Stimulated activated CD4-positive, alpha-beta T cell treated with anti-CD3 and anti-CD28 coated beads, TNF-alpha, amount 100 ng/mL, for 24 hours (primary cell): Measurements from ENCODE around the gene MAGEA8.
"Not testable (repeated sequence)": the region's sequence is repeated elsewhere in the genome, so short reads cannot be mapped to it uniquely, and the experiment has no call there.

Source experiments
- DNase-seq, 3 experiments: peaks; one replicate each; pipeline ENCODE4 v3.0.0-alpha.2; 2020; ENCODE audit warnings: low read depth in 3 of 3

MAGEA8 gene

DNA sequence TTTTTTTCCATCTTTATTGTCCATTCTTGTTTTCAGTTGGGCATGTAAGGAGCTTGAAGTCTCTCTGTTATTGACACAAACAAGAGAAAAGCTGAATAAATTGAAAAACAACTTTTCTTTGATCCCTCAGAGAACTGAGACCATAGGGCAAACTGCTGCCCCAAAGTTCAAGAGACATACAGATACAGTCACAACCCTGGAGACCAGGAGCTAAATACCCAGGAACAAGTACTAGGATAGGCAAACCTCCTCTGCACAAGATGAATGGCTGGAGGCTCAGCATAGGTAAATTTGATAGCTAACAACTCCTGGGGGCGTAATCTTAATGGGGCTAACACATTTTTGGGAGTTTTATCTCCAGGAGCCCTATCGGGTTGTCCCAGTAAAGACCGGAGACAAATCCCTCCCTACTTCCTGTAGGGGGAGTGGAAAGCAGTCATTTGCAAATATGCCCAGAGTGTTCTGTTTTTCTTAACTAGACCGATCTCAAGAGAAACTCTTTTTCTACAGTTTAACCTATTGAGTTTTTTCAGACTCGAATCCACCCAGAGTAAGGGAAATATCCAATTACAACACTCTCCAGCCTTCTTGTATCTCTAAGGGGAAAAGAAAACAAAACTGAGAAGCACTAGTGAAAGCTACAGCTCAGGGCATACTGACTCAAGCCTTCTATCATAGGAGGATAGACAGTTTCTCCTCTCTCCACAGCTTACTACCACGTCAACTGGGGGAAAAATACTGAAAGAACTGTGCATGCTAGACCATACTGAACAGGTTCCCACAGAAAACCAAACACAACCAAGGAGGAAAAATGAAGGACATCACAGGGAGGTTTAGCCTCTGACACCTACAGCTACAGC is 23.1 kb downstream of the MAGEA8 start:
- no peak for DNase-seq

DNA sequence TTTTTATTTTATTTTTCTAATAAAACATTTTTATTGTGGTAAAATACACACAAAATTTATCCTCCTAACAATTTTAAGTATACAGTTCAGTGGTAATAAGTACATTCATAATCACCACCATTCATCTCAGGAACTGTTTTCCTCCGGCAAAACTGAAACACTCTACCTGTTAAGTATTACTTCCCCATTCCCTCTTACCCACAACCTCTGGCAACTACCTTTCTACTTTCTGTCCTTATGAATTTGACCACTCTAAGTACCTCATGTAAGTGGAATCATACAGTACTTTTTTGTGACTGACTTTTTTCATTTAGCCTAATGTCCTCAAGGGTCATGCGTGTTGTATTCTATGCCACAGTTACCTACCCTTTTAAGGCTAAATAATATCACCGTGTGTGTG is 27.3 kb downstream of the MAGEA8 start:
- DNase-seq: no peak

- no peak for DNase-seq
Observed at GRCh38 chrX:149908727-149909126, 27.7 kb downstream of the MAGEA8 start.

DNA sequence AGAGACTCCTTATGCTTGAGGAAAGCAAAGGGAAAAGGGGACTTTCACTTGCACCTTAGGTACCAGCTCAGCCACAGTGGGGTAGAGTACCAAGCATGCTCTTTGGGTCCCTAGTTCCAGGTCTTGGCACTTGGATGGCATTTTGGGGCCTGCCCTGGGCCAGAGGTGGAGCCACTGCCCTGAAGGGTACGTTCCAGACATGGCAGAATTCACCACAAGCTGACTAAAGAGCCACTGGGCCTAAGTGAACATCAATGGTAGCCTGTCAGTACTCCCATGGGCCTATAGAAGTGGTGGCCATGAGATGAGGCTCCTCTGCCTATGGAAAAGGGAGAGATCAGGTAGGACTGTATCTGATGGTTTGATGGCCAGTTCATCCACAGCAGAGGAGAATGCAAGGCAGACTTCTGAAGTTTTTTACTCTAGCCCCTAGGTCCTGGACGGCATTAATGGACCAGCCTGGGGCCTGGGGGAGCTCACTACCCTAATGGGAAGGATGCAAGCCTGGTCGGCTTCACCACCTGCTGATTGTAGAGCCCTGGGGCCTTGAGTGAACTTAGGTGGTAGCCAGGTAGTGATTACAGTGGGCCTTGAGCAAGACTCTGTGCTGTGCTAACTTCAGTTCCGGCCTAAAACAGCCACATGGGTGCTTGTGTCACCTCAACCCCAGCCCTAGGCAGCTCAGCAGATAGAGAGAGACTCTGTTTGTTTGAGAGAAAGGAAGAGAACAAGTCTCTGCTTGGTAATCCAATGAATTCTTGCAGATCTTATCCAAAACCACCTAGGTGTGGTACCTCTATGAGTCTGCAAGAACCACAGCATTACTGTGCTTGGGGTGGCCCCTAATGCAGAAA is 28.6 kb downstream of the MAGEA8 start:
- DNase-seq: no peak

DNA sequence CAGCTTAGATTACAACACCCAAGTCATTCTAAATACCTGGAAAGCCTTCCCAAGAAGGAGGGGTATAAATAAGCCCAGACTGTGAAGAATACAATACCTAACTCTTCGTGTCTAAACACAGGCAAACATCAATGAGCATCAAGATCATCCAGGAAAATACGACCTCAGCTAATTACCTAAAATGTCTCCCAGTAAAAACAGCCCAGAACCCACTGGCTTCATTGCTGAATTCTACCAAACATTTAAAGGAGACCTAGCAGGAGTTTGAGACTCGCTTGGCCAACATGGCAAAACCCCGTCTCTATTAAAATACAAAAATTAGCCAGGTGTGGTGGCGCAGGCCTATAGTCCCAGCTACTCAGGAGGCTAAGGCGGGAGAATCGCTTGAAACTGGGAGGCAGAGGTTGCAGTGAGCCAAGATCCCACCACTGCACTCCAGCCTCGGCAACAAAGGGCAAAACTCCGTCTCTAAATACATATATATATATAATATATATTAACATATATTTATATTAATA is 29.3 kb downstream of the MAGEA8 start:
- no peak for DNase-seq

GRCh38 chrX:149916745-149917392 is 35.9 kb downstream of the MAGEA8 start:
- DNase-seq: no peak

DNA sequence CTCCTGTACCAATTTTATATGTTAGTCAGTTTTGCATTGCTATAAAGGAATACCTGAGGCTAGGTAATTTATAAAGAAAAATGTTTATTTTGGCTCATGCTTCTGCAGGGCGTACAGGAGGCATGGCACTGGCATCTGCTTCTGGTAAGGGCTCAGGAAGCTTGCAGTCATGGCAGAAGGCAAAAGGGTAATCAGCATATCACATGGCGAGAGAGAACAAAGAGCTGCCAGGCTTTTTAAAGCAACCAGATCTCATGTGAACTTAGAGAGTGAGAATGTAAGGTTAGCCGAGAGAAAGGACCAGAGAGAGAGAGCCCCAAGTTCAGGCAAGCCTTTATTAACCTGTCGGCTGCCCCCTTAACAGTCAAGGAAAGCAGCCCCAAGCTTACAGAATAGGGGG is 42.9 kb downstream of the MAGEA8 start:
- DNase-seq: not testable (repeated sequence)

GRCh38 chrX:149924434-149924833 is 43.5 kb downstream of the MAGEA8 start:
- not testable (repeated sequence) for DNase-seq

- DNase-seq: not testable (repeated sequence)
Observed at GRCh38 chrX:149927245-149927963, 46.4 kb downstream of the MAGEA8 start.

- DNase-seq: not testable (repeated sequence)
Observed at GRCh38 chrX:149927964-149928258, 46.9 kb downstream of the MAGEA8 start.

GRCh38 chrX:149928635-149929034 is 47.7 kb downstream of the MAGEA8 start:
- not testable (repeated sequence) for DNase-seq

- DNase-seq: not testable (repeated sequence)
Observed at GRCh38 chrX:149929400-149929799, 48.4 kb downstream of the MAGEA8 start, which contains the start of gene HSFX4. Gene HSFX4 (plus strand): TSS chrX:149929573. CDS start chrX:149929645, 72 bp downstream.

DNA sequence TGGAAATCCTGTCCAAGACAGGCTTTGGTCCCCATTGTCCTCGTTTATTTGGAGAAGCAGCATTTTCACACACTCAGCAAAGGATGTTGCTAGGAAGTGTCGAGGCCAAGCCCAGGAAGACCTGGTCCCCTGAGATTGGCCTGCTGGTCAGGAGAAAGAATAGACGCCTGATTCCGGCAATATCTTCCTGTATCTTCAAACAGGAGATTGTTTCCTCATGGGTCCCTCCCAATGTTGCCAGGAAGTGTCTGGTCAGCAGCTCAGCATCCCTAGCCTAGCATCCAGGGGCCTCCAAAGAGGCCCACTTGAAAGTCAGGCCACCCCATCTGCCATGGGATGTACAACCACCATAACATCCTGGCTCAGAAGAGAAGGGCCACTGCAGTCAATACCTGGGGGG is 50.4 kb downstream of the MAGEA8 start:
- DNase-seq: not testable (repeated sequence)

GRCh38 chrX:149932150-149932549 is 51.2 kb downstream of the MAGEA8 start:
- not testable (repeated sequence) for DNase-seq

DNA sequence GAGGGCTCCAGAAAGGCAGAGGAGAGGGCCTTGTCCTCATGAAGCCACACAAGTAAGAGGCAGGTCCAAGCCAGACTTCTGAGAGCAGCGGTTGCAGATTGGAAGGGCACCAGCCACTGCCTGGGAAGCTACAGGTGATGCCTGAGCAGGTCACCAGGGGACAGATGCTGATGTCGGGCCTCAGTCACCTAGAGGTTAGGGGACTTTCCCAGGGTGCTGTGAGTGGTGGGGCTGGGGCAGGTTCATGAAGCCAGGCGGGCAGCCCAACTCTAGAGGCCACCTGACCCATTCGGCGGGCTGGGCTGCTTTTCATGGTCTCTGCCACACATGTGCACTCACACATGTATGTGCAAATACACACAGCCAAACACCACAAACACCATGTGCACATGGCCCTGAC is 52.0 kb downstream of the MAGEA8 start:
- not testable (repeated sequence) for DNase-seq

GRCh38 chrX:149933547-149933946 is 52.6 kb downstream of the MAGEA8 start:
- DNase-seq: not testable (repeated sequence)
